ENCODE results near the gene ANGPT4. TPM values are rescaled to one million over a fixed set of nuclear protein-coding genes. Genes with fewer than 3 reads are reported as not detected.

ANGPT4 gene
- total and polyA plus RNA-seq, 10 of the 15 experiments (the other 5 are each of a cell fraction or from before 2014, with no cell fraction given): 0.01 to 0.16 TPM; not detected in 8

- in situ Hi-C loops (cut with MboI) (no loop called here), intact Hi-C loops (cut with micrococcal nuclease; ENCODE audit: unreplicated experiment) (no loop called here)
- H3K4me2 ChIP-seq (ENCODE audit: control insufficient read depth, insufficient read depth): no peak overlapping the region
- no peak overlapping the region for H2AFZ ChIP-seq (ENCODE audit: control insufficient read depth, low read depth, low read length)
- H3K9ac ChIP-seq (ENCODE audit: control insufficient read depth, insufficient read depth, low read length): no peak overlapping the region
- ATAC-seq (no peak), DNase-seq (ENCODE audit: low read depth, low spot score) (no peak), FAIRE-seq (no peak)
- H3K4me1 ChIP-seq (ENCODE audit: control insufficient read depth, insufficient read depth, low read length): no peaks in the 10 kb centered on the region
- no peak overlapping the region for H3K4me3 ChIP-seq
- no TSS peak for BruUV-seq (replicated peaks)
- 21% methylated on average over 10 of the region's 10 CpGs for WGBS (ENCODE audit: insufficient coverage, insufficient replicate concordance, low lambda C conversion rate, missing lambda C conversion rate)
- RAD21 ChIA-PET (ENCODE audit: unreplicated experiment): no interaction called here
- no peaks in the 10 kb centered on the region; the same call in 2 of the 3 replicates for H3K9me3 ChIP-seq (replicated peaks; ENCODE audit: control insufficient read depth, insufficient read depth, low read length)
- H3K27ac ChIP-seq (ENCODE audit: control insufficient read depth, insufficient read depth): no peak overlapping the region
- H3K79me2 ChIP-seq (ENCODE audit: control insufficient read depth, insufficient read depth, low read length): no peaks in the 10 kb centered on the region
- SMC1A ChIA-PET (ENCODE audit: uncharacterized antibody, unreplicated experiment): no interaction called here
- H3K27me3 ChIP-seq (replicated peaks in 1 of 2; ENCODE audit: control insufficient read depth in 2 of 2, insufficient read depth in 2 of 2, low read length in 1 of 2): no peaks in the 10 kb centered on the region; a peak in 2 of 4 replicates
- no peaks in the 10 kb centered on the region for H3K36me3 ChIP-seq (ENCODE audit: control insufficient read depth in 2 of 2, insufficient read depth in 2 of 2, low read length in 1 of 2)
- POLR2A ChIA-PET: no interaction called here
- TF ChIP-seq EED (IDR thresholded peaks at IDR 0.05; ENCODE audit: low read depth): no peak
- no peak for TF ChIP-seq KAT2A (conservative IDR thresholded peaks at IDR 0.05; ENCODE audit: control insufficient read depth, low read depth, low read length)
- TF ChIP-seq ZNF274 (IDR thresholded peaks at IDR 0.05; ENCODE audit: insufficient read depth, insufficient read length): no peak
- TF ChIP-seq BRCA1 (IDR thresholded peaks at IDR 0.05; ENCODE audit: low read depth, low read length): no peak
- TF ChIP-seq, protein P1, sequence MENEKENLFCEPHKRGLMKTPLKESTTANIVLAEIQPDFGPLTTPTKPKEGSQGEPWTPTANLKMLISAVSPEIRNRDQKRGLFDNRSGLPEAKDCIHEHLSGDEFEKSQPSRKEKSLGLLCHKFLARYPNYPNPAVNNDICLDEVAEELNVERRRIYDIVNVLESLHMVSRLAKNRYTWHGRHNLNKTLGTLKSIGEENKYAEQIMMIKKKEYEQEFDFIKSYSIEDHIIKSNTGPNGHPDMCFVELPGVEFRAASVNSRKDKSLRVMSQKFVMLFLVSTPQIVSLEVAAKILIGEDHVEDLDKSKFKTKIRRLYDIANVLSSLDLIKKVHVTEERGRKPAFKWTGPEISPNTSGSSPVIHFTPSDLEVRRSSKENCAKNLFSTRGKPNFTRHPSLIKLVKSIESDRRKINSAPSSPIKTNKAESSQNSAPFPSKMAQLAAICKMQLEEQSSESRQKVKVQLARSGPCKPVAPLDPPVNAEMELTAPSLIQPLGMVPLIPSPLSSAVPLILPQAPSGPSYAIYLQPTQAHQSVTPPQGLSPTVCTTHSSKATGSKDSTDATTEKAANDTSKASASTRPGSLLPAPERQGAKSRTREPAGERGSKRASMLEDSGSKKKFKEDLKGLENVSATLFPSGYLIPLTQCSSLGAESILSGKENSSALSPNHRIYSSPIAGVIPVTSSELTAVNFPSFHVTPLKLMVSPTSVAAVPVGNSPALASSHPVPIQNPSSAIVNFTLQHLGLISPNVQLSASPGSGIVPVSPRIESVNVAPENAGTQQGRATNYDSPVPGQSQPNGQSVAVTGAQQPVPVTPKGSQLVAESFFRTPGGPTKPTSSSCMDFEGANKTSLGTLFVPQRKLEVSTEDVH (IDR thresholded peaks at IDR 0.05; ENCODE audit: low read depth, partially characterized antibody): no peak
- TF ChIP-seq SPI1 (IDR thresholded peaks at IDR 0.05; ENCODE audit: borderline replicate concordance, insufficient read depth, low read depth, low read length): no peak
- no peak for TF ChIP-seq YY1 (IDR thresholded peaks at IDR 0.05; ENCODE audit: low read depth, low read length)
- no peak for TF ChIP-seq E2F4 (IDR thresholded peaks at IDR 0.05; ENCODE audit: low read depth, low read length)
- no peak for TF ChIP-seq DPF2 (IDR thresholded peaks at IDR 0.05)
- no peak for TF ChIP-seq MEF2A (IDR thresholded peaks at IDR 0.05; ENCODE audit: insufficient read depth, low read depth, low read length)
- TF ChIP-seq KDM1A (IDR thresholded peaks at IDR 0.05; ENCODE audit: borderline replicate concordance): no peak
- no peak for TF ChIP-seq PAX5 (IDR thresholded peaks at IDR 0.05; ENCODE audit: borderline replicate concordance, low read depth, low read length)
- CTCF ChIA-PET: interaction anchor here (1.5 kb wide), 1 partner anchor 248 kb away, joined by 4 read pairs; no protein-coding TSS in a partner anchor
- no peaks in the 10 kb centered on the region for H4K20me1 ChIP-seq (ENCODE audit: control insufficient read depth, insufficient read depth)
Observed at GRCh38 chr20:963795-964194, 47.7 kb upstream of the ANGPT4 start.
